ENCODE data around the gene GRHL1.

GRHL1 gene

DNA sequence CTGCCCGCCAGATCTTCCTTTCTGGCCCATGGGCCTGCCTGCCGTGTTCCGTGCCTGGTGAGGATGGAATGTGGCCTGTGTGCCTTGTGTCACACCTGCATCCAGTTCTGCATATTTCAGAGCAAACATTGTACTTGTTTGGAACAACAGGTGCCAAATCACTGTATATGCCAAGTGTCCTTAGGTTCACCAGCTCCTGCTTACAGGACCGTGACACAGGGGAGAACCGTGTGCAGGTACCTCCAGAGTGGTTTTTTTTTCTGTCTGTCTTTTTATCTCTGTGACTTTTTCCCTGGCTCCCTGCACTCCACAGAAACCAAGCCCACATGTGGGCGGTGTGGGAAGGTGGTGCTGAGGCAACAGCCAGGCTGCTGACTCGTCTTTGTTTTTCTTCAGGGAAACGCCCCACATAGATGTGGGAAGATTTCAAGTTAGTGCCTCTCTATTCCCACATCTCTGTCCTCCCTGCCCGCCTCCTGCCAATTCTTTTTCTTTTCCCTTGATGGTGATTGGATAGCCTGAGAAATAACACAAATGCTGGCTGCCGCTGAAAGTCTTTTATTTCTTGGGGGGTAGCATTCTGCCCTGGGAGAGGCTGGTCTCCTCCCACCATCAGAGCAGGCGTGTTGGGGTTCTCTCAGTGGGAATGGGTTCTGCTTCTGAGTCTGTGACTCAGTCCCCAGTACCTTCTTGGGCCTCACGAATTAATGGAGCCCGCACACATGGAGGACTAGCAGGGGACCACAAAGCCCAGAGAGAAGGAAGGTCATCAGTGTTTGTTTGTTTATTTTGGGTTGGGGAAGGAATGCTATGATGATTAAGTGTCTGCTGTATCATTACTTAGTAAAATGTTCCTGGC is 21.4 kb downstream of the GRHL1 start:
- no peak for DNase-seq (ENCODE audit: low read depth, low spot score)

DNA sequence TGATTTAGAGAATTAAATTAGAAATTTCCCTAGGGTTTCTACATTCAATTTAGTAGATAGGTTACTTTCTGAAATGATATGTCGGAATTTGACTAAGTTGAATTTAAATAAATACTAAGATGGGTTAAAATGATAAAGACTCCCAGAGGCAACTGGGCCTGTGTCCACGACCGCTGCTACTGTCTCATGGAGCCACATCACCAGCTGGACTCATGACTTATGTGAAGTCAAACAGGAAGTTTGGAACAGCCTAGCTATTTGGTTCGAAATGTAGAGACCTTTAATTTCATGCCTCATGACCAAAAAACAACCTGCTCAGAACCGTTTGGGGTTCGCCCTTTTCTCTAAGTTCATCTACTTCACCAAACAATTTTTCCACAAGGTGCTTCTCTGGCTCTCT is 22.2 kb downstream of the GRHL1 start:
- no peak for DNase-seq (ENCODE audit: low read depth, low spot score)

DNA sequence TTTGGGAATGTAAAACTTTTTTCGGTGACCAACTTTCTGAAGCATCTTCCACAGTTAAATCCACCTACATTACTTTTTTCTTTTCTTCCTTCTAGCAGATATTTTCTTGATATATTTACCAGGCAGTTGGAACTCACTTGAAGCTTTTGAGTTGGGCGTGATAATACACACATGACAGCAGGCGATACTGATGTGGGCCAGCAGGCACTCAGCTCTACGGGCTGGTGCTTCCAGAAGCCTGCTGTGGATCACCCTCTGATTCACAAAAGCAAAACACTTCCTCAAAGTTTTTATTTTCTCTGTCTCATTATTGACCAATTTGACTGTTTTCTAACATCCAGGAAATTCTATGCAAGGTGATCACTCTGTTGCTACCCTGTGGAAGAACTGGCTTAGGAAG is 22.9 kb downstream of the GRHL1 start:
- no peak for DNase-seq (ENCODE audit: low read depth, low spot score)

DNA sequence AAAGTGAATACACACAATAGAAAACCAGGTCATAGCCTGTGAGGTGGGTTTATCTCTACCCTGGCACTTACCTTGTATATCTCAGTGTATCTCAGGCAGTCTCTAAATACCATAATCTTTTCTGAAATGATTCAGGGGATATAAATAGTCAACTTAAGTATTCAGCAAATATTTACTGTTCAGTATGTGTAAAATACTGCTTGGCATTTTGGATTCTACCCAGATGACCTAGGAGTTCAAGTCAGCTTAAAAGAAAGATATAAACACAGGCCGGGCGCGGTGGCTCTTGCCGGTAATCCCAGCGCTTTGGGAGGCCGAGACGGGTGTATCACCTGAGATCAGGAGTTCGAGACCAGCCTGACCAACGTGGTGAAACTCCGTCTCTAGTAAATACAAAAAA is 23.8 kb downstream of the GRHL1 start:
- no peak for DNase-seq (ENCODE audit: low read depth, low spot score)

DNA sequence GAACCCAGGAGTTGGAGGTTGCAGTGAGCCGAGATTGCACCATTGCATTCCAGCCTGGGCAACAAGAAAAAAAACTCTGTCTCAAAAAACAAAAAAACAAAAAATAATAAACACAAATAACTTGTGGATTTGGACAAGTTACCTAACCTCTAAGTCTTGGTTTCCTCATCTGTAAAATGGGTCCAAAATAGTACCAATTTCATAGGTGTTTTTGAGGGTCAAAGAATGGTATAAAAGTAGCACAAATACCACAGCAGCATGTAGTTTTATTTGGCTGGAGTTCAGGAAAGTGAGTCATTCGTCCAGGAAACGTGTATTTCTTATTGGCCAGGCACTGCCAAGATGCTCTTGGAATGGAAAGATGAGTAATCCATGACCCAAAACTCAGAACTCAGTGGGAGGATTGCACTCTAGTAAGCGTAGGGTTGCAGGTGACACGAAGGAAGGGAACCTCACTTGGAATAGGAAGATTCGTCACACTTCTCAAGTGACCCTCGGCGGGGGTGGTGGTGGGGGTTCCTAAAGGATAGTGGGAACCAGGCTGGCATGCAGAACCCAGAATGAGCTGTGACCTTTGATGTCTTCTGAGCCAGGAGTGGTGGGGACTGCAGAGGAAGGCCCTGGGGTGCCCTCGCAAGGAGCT is 24.4 kb downstream of the GRHL1 start:
- DNase-seq (ENCODE audit: low read depth, low spot score) = no peak

DNA sequence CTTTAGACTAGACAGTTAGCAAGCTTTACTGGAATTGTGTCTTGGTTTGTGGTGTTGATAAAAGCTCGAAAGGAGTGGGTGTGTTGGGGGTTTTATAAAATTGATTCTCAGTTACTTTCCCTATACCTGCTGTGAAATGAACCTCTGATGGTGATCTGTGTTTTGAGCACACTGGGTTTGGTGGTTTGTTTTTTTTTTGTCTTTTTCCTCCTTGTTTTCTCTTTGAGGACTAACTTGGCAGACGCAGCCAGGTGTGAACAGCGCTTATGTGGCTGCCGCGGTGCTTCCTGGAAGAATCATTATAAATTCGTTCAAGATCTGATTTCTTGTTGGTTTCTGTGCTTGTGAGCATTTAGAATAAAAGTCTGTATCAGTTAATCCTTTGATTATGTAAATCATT is 28.5 kb downstream of the GRHL1 start:
- no peak for DNase-seq (ENCODE audit: low read depth, low spot score)

DNA sequence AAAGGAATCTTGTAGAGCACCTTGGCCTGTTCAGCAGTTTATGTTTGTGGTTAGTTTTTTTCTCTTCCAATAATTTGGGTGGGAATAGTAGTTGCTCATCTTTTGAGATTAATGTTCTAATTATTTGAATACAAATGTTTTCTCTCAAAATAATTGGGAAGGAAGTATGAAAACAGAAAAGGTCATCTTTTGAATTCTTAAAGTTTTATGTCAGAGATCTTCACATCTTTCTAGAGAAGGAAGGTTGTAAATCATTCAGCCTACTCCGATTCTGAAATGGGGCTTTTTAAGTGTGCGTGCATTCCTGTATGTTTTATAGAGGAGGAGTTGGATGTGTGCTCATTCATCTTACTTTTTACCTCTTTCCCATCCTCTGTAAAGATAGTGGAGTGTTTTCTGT is 29.0 kb downstream of the GRHL1 start:
- DNase-seq (ENCODE audit: low read depth, low spot score) = no peak

DNA sequence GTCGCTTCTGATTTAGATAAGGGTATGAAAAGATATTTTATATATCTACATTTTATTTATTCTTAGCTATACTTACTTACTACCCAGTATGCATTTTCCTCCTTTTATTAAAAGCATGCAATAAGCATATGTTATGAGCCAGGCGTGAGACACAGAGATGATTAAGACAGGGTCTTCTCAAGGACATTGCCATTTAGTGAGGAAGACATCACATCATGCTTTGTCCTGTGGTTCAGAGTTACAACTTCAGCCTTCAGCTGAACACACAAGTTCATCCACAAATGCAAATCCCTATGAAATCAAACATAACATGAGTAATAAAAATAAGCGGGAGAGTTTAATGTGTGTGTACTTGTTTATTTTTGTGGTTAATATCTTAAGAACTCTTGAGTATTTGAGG is 30.2 kb downstream of the GRHL1 start:
- DNase-seq (ENCODE audit: low read depth, low spot score) = no peak

DNA sequence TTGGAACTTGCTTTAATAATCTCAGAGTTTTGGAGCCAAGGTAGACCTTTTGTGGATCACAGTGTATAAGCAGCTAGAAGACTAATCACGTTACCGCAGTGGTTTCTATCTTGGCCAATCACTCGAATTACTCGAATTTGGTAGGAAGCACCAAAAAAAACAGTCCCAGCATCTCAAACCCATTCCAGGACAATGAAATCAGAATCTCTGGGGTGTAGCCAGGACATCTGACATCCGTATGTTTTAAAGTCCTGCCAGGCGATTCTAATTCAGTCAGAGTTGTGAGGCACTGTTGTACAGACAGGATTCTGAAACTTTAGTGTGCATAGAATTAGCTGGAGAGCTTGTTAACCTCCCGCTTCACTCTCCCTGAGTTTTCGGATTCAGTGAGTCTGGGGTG is 30.8 kb downstream of the GRHL1 start:
- DNase-seq (ENCODE audit: low read depth, low spot score) = no peak

DNA sequence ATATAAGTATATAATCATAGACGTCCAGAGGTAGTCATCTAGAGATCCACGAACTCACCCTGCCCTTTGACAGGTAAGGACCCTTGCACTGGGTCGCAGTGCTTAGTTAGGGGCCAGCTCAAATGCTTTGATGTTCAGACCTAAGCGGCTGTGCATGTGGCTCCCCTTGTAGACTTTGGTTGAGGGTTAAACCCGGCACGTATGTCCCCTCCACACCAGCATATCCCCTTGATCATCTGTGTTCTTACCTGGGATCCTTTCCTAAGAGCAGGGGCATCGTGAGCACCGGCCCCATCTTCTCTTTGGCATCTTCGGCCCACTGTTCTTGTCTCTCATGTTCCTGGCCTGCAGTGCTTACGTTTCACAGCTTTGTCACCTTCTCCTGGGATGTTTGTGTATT is 31.4 kb downstream of the GRHL1 start:
- DNase-seq (ENCODE audit: low read depth, low spot score) = no peak

DNA sequence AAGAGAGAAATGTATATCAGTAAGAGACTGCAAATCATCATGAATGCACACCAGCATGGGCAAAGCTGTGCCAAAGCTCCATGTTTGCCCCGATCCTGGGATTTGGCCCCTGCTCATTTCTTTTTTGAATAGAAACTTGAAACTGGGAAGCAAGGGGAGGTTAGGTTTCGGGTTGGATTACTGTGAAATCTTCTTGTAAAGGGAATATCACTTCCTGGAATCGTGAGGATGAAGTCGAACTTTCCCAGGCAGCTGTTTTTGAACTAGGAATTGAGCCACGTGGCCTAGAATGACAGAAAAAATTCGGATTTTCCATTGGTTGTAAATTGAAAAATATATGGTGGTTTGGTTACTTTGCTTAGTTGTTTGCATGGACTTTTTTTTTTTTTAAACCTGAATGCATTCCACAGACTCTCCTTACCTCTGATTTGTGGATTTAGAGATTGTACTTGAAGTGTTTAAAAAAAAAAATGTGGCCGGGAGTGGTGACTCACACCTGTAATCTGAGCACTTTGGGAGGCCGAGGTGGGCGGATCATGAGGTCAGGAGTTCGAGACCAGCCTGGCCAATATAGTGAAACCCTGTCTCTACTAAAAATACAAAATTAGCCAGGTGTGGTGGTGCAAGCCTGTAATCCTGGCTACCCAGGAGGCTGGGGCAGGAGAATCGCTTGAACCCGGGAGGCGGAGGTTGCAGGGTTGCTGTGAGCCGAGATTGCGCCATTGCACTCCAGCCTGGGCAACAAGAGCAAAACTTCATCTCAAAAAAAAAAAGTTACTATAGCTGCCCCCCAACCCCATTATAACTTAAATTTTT is 32.1 kb downstream of the GRHL1 start:
- no peak for DNase-seq (ENCODE audit: low read depth, low spot score)

DNA sequence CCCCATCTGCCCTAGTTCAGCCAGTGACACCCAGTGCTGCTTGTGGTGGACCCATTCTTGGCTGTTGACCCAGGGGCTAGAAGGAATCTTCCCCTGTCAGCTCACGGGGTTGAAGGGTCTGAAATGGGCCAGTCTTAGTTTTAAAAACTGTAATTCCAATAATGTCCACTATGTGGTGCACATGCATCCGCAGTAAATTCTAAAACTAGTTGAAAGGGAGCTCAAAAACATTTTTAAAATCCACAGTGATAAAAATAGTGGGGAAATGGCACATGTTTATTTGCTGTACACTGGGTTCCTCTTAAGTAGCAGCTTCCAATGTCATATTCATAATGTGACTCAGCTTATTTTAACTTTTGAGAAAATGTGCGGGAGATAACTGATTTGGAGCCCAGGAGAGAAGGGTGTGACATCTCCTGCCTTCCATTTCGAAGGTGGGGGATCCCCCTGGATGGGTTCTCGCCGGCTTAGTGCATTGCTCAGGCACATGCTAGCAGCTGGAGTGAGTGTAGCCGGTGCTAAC is 32.8 kb downstream of the GRHL1 start:
- no peak for DNase-seq (ENCODE audit: low read depth, low spot score)

DNA sequence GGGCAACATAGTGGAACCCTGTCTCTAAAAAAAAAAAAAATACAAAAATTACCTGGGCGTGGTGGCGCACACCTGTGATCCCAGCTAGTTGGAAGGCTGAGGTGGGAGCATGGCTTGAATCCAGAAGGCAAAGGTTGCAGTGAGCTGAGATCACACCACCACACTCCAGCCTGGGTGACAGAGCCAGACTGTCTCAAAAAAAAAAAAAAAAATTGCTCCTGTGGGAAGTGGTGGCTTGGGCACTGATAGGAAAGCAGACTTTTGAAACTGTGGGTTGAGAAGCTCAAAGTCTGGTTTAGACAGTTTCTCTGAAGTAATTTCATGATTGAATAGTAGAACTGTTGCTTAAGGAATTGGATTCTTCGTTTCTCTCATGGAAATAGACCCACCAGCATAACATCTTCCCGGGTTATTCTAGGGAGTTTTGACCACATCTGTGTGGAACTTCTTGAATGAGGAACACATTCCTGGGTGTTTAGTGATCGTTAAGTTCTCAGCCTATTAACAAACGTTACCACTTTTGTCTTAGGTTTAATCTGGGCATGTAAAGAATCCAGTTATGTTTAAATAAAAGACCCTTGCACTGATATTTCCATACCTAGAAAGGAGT is 33.5 kb downstream of the GRHL1 start:
- no peak for DNase-seq (ENCODE audit: low read depth, low spot score)

DNA sequence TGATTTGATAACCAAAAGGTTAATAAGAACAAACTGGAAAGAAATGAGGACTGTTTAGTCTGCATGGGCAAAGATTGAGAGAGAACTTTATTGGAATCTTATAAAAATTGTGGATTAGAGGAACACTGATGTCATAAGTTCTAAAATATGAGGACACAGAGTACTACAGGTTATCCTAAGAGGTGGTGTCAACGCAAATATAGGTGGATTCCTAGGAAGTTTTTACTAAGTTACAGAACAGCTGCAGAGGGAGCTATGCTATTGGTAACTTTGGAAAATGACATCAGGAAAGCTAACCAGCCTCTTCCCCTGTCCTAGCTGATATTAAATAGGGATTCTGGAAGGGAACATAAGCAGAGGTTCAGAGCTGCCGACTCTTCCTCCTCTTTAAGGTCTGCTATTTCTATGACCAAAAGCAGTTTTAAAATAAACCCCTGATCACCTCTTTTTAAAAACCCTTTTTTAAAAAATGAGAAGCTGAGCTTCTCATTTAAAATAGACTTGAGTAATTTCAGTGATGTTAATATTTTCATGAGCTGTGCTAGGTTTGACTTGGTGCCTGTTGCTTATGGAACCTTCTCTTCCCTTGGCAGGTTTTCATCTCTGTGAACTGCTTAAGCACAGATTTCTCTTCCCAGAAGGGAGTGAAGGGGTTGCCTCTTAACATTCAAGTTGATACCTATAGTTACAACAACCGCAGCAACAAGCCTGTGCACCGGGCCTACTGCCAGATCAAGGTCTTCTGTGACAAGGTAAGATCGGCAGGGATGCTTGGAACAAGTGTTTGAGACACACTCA is 34.2 kb downstream of the GRHL1 start:
- no peak for DNase-seq (ENCODE audit: low read depth, low spot score)

DNA sequence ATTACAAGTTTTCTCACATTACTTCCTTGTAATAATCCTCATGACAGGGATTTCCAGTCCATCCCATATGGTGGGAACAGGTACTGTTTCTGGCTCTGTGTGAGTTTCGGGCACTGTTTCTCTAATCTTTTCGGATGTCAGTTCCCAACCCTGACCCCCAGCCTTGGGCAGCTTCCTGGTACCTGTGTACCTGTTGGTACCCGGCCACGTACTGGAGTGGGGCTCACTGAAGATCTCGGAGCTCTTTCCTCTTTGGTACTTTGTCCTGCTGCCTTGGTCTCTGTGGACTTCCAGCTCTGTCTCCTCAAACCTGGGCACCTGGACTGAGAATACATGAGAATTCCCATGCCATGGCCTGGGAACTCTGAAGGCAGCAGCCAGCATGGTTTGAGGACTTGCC is 36.8 kb downstream of the GRHL1 start:
- DNase-seq (ENCODE audit: low read depth, low spot score) = no peak

DNA sequence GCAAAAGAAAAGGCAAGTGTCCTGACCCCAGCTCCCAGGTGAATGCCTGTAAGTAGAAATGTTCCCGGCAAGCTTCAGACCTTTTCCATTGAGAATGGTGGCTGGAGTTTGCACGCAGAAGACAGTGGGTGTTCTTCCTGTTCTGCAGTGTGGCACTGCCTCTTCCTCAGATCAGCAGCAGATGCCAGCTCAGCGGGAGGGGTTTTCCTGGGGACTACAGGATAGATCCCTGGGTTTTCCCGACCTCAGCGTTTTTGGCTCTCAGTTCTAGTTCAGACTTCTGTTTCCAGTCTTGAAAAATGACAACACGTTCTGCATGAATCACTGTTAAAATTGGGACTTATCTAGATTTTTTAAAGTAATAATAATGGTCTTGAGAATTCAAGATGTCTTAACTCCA is 39.2 kb downstream of the GRHL1 start:
- no peak for DNase-seq (ENCODE audit: low read depth, low spot score)

DNA sequence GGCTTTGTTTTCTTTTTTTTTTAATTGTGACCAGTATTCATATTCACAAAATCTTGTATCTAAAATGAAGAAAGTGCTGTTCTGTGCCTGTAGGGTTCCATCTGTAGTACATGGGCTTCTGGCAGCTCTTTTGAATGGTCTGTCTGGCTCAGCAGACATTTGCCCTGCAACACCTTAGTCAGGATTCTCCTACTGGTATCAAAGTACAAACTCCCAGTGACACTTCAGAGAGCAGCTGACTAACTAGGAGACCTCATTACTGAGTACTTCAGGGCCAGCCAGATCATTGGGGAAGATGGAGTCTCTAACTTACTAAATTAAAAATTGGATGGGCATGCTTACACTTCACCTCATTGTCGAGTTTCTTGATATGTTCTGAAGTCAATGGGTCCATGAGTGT is 39.7 kb downstream of the GRHL1 start:
- no peak for DNase-seq (ENCODE audit: low read depth, low spot score)

DNA sequence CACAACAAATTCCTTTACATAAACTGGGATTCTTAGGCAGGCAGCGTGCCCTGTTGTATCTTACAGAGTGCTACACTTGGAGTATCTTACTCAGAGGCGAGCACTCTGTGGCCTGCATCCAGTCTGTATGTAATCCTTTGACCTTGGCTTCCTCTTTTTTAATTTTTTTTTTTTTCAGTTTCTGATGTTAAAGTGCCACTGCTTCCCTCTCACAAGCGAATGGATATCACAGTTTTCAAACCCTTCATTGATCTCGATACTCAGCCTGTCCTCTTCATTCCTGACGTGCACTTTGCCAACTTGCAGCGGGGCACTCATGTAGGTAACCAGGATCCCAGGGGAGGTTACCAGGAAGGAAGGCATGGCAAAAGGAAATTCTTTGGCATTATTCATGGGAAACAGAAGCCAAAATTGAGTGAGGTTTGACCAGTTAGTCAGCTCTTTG is 40.4 kb downstream of the GRHL1 start:
- no peak for DNase-seq (ENCODE audit: low read depth, low spot score)

DNA sequence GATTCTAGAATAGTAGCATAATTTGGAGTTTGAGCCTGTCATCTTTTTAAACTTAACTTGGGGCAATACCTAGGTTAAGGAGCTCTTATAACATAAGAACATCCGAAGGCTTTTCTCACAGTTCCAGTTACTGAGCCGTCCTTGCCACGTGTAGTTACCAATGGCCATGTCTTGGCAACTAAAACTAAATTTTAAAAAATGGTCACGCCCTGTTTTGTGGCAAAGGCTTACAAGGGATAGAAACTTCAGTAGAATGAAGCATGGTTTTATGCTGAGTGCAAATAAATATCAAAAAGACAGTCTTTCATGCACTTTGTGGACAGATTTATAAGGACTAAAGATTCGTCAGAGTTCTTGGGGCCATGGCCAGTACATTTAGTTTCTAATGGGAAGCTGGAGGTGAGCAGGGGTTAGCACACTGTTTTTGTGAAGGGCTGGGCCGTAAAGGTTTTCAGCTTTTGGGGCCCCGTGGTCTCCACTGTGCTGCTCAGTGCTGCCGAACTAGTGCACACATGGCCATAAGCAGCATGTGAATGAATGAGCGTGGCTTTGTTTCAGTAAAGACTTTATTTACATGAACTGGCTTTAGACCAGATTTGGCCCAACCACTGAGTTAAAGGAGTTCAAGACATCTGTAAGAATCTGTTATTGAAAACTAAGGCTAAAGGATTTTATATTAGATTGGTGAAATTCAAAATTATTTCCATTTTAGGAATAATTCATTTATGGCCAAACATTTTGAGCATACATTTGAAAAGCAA is 41.1 kb downstream of the GRHL1 start:
- no peak for DNase-seq (ENCODE audit: low read depth, low spot score)

DNA sequence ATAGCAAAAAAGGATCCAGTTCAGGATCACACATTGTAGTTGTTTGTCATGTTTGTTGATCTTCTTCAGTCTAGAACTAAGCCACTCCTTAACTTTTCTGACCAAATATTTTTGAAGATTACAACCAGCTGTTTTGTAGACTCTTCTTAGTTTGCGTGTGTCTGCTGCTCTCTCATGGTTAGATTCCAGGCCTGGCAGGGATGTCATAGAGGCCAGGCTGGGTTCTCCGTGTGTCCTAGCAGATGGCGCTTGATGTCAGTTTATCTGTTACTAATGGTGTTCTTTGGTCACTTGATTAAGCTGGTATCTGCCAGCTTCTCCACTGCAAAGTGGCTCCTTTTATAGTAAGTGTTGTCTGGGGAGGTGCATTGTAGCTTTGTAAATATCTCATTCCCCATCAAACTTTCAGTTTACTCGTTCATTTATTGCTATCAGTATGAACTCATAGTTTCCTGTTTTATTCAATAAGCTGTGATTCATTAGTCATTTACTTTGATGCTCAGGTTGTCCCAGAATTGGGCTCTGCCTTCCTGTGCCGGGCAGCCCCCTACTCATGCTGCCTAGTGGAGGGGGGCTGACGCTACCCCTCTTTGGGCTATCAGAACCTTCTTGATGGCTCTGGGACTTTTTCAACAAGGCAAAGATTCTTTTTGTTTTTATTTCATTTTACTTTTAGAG is 42.1 kb downstream of the GRHL1 start:
- no peak for DNase-seq (ENCODE audit: low read depth, low spot score)

All from activated CD4-positive, CD25-positive, alpha-beta regulatory T cell treated with anti-CD3 and anti-CD28 coated beads, Interleukin-2, amount 50 U/mL, for 16 hours (primary cell).